Body of pancreas (tissue), 4 donors: ENCODE data around the gene CMIP.

ENCODE experiments used
- POLR2A ChIP-seq, 3 donors: fragments of 450-650 bp; IDR thresholded peaks; one replicate each; pipeline ENCODE4 v1.6.1; 2016; ENCODE audit warnings: antibody characterized with exemption in 3 of 3, mild to moderate bottlenecking in 2 of 3
- TF ChIP-seq, protein P1 (sequence below), 7 experiments: fragments of 450-650 bp in 4 of 7; fragments of 200-600 bp in 3 of 7; sonication (generic) in 3 of 7; IDR thresholded peaks; one replicate each; pipeline ENCODE4 v1.5.1; 2016 to 2019; ENCODE audit warnings: antibody characterized with exemption in 7 of 7

- TF ChIP-seq, protein P1, sequence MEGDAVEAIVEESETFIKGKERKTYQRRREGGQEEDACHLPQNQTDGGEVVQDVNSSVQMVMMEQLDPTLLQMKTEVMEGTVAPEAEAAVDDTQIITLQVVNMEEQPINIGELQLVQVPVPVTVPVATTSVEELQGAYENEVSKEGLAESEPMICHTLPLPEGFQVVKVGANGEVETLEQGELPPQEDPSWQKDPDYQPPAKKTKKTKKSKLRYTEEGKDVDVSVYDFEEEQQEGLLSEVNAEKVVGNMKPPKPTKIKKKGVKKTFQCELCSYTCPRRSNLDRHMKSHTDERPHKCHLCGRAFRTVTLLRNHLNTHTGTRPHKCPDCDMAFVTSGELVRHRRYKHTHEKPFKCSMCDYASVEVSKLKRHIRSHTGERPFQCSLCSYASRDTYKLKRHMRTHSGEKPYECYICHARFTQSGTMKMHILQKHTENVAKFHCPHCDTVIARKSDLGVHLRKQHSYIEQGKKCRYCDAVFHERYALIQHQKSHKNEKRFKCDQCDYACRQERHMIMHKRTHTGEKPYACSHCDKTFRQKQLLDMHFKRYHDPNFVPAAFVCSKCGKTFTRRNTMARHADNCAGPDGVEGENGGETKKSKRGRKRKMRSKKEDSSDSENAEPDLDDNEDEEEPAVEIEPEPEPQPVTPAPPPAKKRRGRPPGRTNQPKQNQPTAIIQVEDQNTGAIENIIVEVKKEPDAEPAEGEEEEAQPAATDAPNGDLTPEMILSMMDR (IDR thresholded peaks at IDR 0.05): no peak
- TF ChIP-seq POLR2A (IDR thresholded peaks at IDR 0.05): no peak
Measured at GRCh38 chr16:81460075-81460474, 15.5 kb downstream of the CMIP start.
